Skin of body (tissue), 2 donors: Measurements from ENCODE around the gene MRPL53. TPM values are rescaled to one million over a fixed set of nuclear protein-coding genes. Genes with fewer than 3 reads are reported as not detected.

Source experiments
- DNase-seq: peaks from one replicate; lab custom pipeline; 2025; lab: John Stamatoyannopoulos, UW
- total RNA-seq: library from RNA; depleted of rRNA; stranded (reverse); fragments of >200 nt; gene quantifications from one replicate; pipeline ENCODE4 v1.2.3, GENCODE V29; 2014

MRPL53 gene
- total RNA-seq, 1 donor from 2014 or later: 17.8 TPM

DNA sequence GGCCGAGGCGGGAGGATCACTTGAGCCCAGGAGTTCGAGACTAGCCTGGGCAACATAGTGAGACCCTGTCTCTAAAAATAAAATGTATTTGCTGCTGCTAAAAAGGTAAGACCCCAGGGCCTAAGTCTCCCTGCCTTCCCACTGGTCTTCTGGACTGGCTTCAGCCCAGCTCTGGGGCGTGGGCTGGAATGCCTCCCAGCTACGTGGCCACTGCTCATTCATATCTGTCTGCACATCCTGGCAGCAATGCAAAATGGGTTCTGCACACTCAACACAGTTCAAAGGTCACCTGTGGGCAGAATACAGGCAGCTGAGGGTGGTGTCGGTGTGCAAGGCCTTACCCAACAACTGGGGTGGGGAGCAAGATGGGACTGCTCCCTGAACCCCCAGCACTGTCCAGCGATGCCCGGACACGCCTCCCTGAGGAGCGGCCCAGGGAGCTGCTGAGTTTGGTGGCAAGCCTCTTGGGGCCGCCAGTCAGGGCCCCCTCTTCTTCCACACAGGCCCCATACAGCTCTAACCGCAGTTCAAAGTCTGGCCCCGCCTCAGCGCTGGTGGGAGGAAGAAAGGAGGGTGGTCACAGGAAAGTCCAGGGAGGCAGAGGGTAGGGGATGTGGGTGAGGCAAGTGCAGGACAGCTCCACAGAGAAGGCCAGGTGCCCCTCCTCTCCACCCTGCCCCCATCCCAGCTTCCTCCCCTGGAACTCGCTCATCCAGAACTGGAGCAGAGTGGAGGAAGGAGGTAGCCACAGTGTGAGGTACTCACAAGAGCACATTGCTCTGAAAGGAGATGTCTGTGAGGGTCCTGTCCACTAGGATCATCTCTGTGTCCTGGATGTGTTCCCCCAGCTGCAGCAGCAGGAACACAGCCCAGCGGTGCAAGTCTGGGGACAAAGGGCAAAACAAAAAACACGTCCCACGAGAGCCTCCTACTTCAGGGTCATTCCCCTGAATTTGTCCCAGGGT lies 42.7 kb downstream of the MRPL53 start:
- no peak for DNase-seq

GRCh38 chr2:74428675-74429074 lies 43.8 kb downstream of the MRPL53 start:
- no peak for DNase-seq

DNA sequence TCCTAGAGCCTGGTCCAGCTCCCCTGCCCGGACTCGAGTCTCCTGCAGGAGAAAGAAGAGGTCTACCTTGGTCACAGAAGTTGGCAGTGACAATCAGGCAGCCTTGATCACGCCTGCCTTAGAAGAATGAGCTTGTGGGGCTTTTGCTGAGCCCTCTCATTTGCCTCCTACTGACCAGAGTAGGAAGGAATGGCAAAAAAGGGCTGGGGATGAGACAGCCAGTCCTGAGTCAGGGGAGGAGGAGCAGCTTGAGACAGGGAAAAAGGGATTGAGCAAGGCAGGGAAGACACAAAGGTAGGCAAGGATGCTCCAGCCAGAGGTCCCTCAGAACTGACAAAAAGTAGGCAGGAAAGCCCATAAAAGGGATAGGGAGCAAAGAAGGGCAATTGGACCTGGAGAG lies 44.9 kb downstream of the MRPL53 start:
- DNase-seq: no peak

GRCh38 chr2:74426181-74426758 lies 46.2 kb downstream of the MRPL53 start:
- no peak for DNase-seq

DNA sequence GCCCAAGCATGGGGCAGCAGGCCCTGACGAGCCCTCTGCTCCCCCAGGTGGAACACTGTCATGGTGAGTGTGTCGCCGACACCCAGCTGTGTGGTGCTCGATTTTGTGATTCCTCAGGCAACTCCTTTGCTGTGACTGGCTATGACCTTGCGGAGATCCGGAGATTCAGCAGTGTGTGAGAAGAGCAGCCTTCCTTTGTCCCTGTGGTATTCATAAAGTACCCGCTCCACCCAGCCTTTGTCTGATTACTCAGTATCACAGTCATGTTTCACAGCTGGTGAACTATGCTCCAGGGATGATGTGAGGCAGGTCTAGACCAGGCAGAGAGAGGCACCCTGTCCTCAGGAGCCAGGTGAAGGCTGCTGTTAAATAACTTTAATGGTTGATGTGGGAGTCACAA lies 47.0 kb downstream of the MRPL53 start:
- DNase-seq: no peak

- no peak for DNase-seq
Measured at GRCh38 chr2:74424995-74425406, 47.5 kb downstream of the MRPL53 start.

DNA sequence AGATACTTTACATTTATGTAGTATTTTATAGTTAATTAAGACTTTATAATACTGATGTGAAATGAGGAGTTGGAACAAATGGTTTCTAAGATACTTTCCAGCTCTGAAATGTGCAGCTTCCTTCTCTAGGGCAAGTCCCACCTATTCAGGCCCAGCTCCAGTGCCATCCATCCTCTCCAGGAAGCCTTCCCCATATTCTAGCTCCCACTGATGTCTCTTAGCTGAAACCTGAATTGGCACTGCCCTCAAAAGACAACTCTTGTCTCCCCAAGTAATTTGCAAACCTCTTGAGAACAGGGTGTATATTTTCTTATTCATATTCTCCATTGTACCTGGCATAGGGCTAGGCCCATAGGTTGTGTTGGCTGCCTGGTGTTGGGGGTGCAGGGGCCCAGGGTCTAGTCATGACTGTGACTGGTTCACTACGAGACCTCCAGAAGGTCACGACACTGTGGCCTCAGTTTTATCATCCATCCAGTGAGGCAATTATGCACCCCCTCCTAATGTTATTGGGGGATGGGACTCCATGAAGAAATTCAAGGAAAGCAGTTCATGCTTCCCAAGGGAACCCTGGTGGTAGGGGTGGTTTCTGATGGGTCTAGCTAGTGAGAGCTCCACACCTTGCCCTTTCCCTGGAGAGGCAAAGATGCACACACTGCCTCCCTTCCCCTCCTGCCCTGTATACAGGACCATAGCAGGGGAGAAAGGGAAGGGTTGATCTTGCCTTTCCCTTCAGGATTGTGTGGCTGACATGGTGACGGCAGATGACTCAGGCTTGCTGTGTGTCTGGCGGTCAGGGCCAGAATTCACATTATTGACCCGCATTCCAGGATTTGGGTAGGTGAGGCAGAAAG lies 48.1 kb downstream of the MRPL53 start:
- DNase-seq: no peak

- no peak for DNase-seq
Measured at GRCh38 chr2:74423231-74424095, 49.0 kb downstream of the MRPL53 start.

Other genes starting within 250 kb of the MRPL53 start
- 2.1 TPM for gene SLC4A5, start 129.3 kb downstream of the MRPL53 start, total RNA-seq
- gene DCTN1, start 92.4 kb downstream of the MRPL53 start, total RNA-seq: 59.2 TPM
- 0.30 TPM for gene C2orf81, start 51.1 kb downstream of the MRPL53 start, total RNA-seq
- 5.7 TPM for gene WDR54, start 51.0 kb downstream of the MRPL53 start, total RNA-seq
- gene RTKN, start 30.7 kb downstream of the MRPL53 start, total RNA-seq: 25.7 TPM
- gene INO80B, start 17.6 kb downstream of the MRPL53 start, total RNA-seq: 6.8 TPM
- 20.1 TPM for gene WBP1, start 14.2 kb downstream of the MRPL53 start, total RNA-seq
- 28.7 TPM for gene MOGS, start 7.3 kb downstream of the MRPL53 start, total RNA-seq
- 17.5 TPM for gene CCDC142, start 10.3 kb upstream of the MRPL53 start, total RNA-seq
- gene TTC31, start 10.4 kb upstream of the MRPL53 start, total RNA-seq: 10.5 TPM
- 0.20 TPM for gene LBX2, start 26.9 kb upstream of the MRPL53 start, total RNA-seq
- gene PCGF1, start 35.0 kb upstream of the MRPL53 start, total RNA-seq: 8.1 TPM
- not detected for gene TLX2, start 41.8 kb upstream of the MRPL53 start, total RNA-seq
- gene DQX1, start 53.6 kb upstream of the MRPL53 start, total RNA-seq: 0.59 TPM
- gene AUP1, start 57.0 kb upstream of the MRPL53 start, total RNA-seq: 55.4 TPM
- 18.1 TPM for gene HTRA2, start 57.3 kb upstream of the MRPL53 start, total RNA-seq
- gene LOXL3, start 81.3 kb upstream of the MRPL53 start, total RNA-seq: 3.7 TPM
- gene DOK1, start 82.0 kb upstream of the MRPL53 start, total RNA-seq: 6.2 TPM
- gene M1AP, start 175.7 kb upstream of the MRPL53 start, total RNA-seq: 0.99 TPM
- 3.2 TPM for gene SEMA4F, start 181.6 kb upstream of the MRPL53 start, total RNA-seq